ENCODE measurements around the gene TSSK2.

DNA sequence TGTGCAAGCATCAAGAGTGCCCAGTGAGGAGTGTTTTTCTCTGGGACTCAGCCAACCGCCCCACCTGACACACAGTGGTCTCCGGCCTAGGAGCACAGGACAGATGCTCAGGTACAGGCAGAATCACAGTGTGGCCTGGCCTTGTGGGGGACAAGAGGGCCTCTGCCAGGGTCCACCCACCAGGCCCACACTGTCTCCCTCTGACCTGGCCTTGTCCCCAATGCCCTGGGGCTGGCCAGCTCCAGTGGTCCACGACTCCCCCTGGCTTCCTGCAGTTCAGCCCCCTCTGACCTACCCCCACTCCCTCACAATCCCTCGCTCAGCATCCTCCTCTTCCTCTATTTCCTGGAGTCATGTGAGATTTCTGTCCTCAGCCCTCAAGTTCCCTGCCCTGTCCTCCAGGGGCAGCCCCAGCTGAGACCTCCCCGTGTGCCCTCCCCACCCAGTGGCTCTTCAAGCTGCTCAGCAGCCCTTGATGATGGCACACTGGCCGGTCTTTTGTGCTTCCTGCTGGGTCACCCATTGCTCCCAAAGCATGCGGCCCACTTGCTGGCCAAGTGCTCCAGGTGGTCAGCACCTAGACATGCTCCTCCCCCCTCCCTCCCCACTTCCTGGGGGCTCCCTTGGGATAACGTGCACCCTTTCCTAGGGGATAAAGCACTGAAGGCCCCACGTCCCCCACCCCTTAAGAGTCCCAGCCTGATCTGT lies 1.7 kb downstream of the TSSK2 start:
- TF ChIP-seq POLR2A (IDR thresholded peaks at IDR 0.05; ENCODE audit: low read depth, low read length): no peak
- TF ChIP-seq, protein P1, sequence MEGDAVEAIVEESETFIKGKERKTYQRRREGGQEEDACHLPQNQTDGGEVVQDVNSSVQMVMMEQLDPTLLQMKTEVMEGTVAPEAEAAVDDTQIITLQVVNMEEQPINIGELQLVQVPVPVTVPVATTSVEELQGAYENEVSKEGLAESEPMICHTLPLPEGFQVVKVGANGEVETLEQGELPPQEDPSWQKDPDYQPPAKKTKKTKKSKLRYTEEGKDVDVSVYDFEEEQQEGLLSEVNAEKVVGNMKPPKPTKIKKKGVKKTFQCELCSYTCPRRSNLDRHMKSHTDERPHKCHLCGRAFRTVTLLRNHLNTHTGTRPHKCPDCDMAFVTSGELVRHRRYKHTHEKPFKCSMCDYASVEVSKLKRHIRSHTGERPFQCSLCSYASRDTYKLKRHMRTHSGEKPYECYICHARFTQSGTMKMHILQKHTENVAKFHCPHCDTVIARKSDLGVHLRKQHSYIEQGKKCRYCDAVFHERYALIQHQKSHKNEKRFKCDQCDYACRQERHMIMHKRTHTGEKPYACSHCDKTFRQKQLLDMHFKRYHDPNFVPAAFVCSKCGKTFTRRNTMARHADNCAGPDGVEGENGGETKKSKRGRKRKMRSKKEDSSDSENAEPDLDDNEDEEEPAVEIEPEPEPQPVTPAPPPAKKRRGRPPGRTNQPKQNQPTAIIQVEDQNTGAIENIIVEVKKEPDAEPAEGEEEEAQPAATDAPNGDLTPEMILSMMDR (IDR thresholded peaks at IDR 0.05; ENCODE audit: extremely low read depth in 1 of 2, insufficient read depth in 1 of 2, low read depth in 1 of 2, low read length in 2 of 2): no peak
- TF ChIP-seq EZH2 (IDR thresholded peaks at IDR 0.05; ENCODE audit: borderline replicate concordance, low read depth, low read length, severe bottlenecking): no peak
- TF ChIP-seq, protein P2, sequence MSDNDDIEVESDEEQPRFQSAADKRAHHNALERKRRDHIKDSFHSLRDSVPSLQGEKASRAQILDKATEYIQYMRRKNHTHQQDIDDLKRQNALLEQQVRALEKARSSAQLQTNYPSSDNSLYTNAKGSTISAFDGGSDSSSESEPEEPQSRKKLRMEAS (IDR thresholded peaks at IDR 0.05; ENCODE audit: insufficient read depth, insufficient read length): no peak
- no peak for TF ChIP-seq POLR2AphosphoS5 (IDR thresholded peaks at IDR 0.05; ENCODE audit: insufficient read depth, low read depth, low read length)
- no peak for TF ChIP-seq JUN (IDR thresholded peaks at IDR 0.05; ENCODE audit: borderline replicate concordance, insufficient read depth, insufficient read length, low read depth)
- TF ChIP-seq MYC (IDR thresholded peaks at IDR 0.05; ENCODE audit: low read depth, low read length): no peak
- TF ChIP-seq GATA2 (IDR thresholded peaks at IDR 0.05; ENCODE audit: insufficient read depth, insufficient read length, low read depth, low read length): no peak
- TF ChIP-seq FOS (IDR thresholded peaks at IDR 0.05; ENCODE audit: borderline replicate concordance, insufficient read depth, low read length): no peak
